Measurements from ENCODE around the gene KDSR. TPM values are rescaled to one million over a fixed set of nuclear protein-coding genes. Genes with fewer than 3 reads are reported as not detected.

KDSR gene, protein sequence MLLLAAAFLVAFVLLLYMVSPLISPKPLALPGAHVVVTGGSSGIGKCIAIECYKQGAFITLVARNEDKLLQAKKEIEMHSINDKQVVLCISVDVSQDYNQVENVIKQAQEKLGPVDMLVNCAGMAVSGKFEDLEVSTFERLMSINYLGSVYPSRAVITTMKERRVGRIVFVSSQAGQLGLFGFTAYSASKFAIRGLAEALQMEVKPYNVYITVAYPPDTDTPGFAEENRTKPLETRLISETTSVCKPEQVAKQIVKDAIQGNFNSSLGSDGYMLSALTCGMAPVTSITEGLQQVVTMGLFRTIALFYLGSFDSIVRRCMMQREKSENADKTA
- 77.5 TPM for total RNA-seq
- long read RNA-seq, full-length matches to known transcripts: 100 of 114 reads
- long read RNA-seq, partial matches to known transcripts: 1 of 114 reads
- long read RNA-seq, other reads (novel, unspliced or antisense): 13 of 114 reads

- peaks cover 5% of the 10 kb centered on the region for H3K36me3 ChIP-seq
- peak within 1 kb of the TSS; percentile 94 for H3K27ac ChIP-seq
- H3K9me3 ChIP-seq: no peaks in the 10 kb centered on the region
- TF ChIP-seq CTCF (IDR thresholded peaks at IDR 0.05): no peak
- ATAC-seq (peak; percentile 97), DNase-seq (peak; percentile 98)
- H3K4me1 ChIP-seq: peaks cover 19% of the 10 kb centered on the region
- H3K4me3 ChIP-seq: peak within 1 kb of the TSS; percentile 84
- no peaks in the 10 kb centered on the region for H3K27me3 ChIP-seq
- intact Hi-C loops (cut with DNase I): no loop called here
Observed at GRCh38 chr18:63367053-63367953, at the start of gene KDSR. Gene KDSR, minus strand, starts transcription at chr18:63367206. Its CDS starts 88 bp downstream, at chr18:63367118.

DNA sequence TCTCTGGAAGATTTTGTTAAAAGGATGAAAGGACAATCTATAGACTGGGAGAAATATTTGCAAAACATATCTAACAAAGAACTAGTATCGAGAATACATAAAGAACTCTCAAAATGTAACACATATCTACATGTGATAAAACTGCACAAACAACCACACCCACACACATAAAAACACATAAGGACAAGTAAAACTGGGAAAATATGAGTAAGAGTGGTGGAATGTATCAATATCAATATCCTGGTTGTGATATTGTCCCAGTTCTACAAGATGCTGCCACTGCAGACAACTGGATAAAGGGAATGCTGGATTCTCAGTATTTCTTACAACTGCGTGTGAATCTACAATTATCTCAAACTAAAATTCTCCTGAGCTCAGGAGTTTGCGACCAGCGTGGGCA is 45.9 kb upstream of the KDSR start:
- H3K27me3 ChIP-seq: no peaks in the 10 kb centered on the region
- peaks cover 73% of the 10 kb centered on the region for H3K36me3 ChIP-seq
- no peak overlapping the region for H3K27ac ChIP-seq
- H3K9me3 ChIP-seq: no peaks in the 10 kb centered on the region
- no peak for ATAC-seq
- intact Hi-C loops (cut with DNase I): no loop called here
- H3K4me3 ChIP-seq: no peak overlapping the region
- H3K4me1 ChIP-seq: no peaks in the 10 kb centered on the region
- no peak for DNase-seq
- TF ChIP-seq CTCF (IDR thresholded peaks at IDR 0.05): no peak

DNA sequence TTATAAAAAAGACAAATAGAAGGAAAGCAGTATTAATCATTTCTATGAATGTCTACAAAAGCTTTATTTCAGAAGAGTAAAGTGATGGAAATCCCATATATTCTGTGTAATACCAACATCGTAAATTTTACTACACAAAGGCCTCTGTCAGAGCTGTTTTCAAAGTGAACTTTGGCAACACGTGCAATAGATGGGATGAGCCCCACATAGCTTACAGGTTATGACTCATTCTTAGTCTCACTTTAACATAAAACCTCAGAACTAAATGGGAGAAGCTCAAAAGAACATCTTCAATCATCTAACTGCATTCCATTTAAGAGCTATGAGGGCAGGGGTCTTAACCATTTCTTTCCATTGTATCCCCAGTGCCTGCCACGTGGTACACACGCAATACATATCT is 43.8 kb upstream of the KDSR start:
- intact Hi-C loops (cut with DNase I): no loop called here
- H3K4me1 ChIP-seq: no peaks in the 10 kb centered on the region
- no peaks in the 10 kb centered on the region for H3K9me3 ChIP-seq
- H3K27ac ChIP-seq: no peak overlapping the region
- H3K4me3 ChIP-seq: no peak overlapping the region
- no peak for TF ChIP-seq CTCF (IDR thresholded peaks at IDR 0.05)
- DNase-seq (no peak), ATAC-seq (no peak)
- H3K36me3 ChIP-seq: peaks cover 71% of the 10 kb centered on the region
- no peaks in the 10 kb centered on the region for H3K27me3 ChIP-seq

DNA sequence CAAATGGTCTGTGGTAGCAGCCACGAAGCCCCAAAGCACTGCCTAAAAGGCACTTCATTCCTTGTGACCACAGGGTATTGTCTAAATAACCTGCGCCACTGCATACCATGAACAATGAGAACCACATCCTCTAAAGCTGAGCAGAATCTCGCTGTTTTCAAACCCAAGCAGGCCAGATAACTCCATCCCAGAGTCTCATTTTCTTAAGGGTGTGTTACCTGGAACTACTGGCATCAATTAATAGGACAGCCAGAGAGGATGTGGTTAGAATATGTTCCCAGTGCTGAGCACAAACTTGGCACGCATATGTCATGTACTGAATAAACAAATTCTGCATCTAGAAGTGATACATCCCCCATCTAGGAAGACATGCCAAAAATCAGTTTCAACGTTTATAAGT is 42.3 kb upstream of the KDSR start:
- H3K9me3 ChIP-seq: no peaks in the 10 kb centered on the region
- H3K4me3 ChIP-seq: no peak overlapping the region
- H3K27me3 ChIP-seq: no peaks in the 10 kb centered on the region
- peaks cover 77% of the 10 kb centered on the region for H3K36me3 ChIP-seq
- intact Hi-C loops (cut with DNase I): no loop called here
- no peak for DNase-seq
- no peak overlapping the region for H3K27ac ChIP-seq
- H3K4me1 ChIP-seq: no peaks in the 10 kb centered on the region
- ATAC-seq: no peak
- no peak for TF ChIP-seq CTCF (IDR thresholded peaks at IDR 0.05)

DNA sequence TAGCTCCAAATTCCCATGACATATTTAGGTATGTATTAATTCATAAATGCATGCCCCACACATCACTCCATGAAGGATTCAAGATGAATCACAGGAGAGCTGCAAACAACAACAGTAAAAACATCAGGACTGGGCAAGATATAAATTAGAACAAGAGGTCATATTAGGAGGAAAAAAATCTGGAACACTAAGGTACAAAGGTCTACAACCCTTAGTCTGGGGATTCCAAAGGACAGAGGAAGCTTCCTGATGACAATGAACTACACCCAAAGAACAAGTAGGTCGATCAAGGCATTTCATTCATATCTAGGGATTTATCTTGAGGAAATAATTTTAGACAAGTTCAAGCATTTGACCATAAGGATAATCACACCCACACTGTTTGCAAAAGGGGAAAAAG is 40.7 kb upstream of the KDSR start:
- Histone ChIP-seq H3K4me3 (no peak overlapping the region), H3K9me3 (no peaks in the 10 kb centered on the region), H3K27ac (no peak overlapping the region), H3K27me3 (no peaks in the 10 kb centered on the region), H3K36me3 (peaks cover 84% of the 10 kb centered on the region), H3K4me1 (no peaks in the 10 kb centered on the region)
- no peak for TF ChIP-seq CTCF (IDR thresholded peaks at IDR 0.05)
- DNase-seq (no peak), ATAC-seq (peak; percentile 23)
- intact Hi-C loops (cut with DNase I): no loop called here

Data from upper lobe of right lung (tissue), 1 donor.